HG03342 (cell line): ENCODE data around the gene CSMD2.

ENCODE experiments used
- ATAC-seq: cut with Tn5 transposase; IDR thresholded peaks from one replicate; pipeline ENCODE4 v1.9.1; 2021; ENCODE audit warnings: mild to moderate bottlenecking, moderate library complexity; ENCODE audit not compliant: unreplicated experiment

Gene CSMD2

GRCh38 chr1:34013136-34013535, 151.9 kb downstream of the CSMD2 start:
- ATAC-seq = no peak

GRCh38 chr1:34009340-34009985, 155.6 kb downstream of the CSMD2 start:
- ATAC-seq = no peak

GRCh38 chr1:34007760-34008159, 157.3 kb downstream of the CSMD2 start:
- ATAC-seq = no peak

GRCh38 chr1:34005309-34005708, 159.7 kb downstream of the CSMD2 start:
- ATAC-seq = no peak

- no peak for ATAC-seq
These were observed 162.2 kb downstream of the CSMD2 start for GRCh38 chr1:34002810-34003209.

GRCh38 chr1:33997127-33998036, 167.6 kb downstream of the CSMD2 start:
- ATAC-seq = no peak

GRCh38 chr1:33996281-33996680, 168.7 kb downstream of the CSMD2 start:
- no peak for ATAC-seq

- no peak for ATAC-seq
These were observed 171.7 kb downstream of the CSMD2 start for GRCh38 chr1:33993301-33993700.

GRCh38 chr1:33990281-33990680, 174.7 kb downstream of the CSMD2 start:
- no peak for ATAC-seq

- ATAC-seq = no peak
These were observed 176.9 kb downstream of the CSMD2 start for GRCh38 chr1:33988161-33988560.

GRCh38 chr1:33986390-33987095, 178.5 kb downstream of the CSMD2 start:
- no peak for ATAC-seq

- no peak for ATAC-seq
These were observed 179.4 kb downstream of the CSMD2 start for GRCh38 chr1:33985656-33986055.

- no peak for ATAC-seq
These were observed 180.0 kb downstream of the CSMD2 start for GRCh38 chr1:33984906-33985565.

- ATAC-seq = no peak
These were observed 182.6 kb downstream of the CSMD2 start for GRCh38 chr1:33982419-33982818.

GRCh38 chr1:33979341-33979740, 185.7 kb downstream of the CSMD2 start:
- ATAC-seq = no peak

GRCh38 chr1:33975961-33976360, 189.1 kb downstream of the CSMD2 start:
- ATAC-seq = no peak

- ATAC-seq = no peak
These were observed 191.1 kb downstream of the CSMD2 start for GRCh38 chr1:33973799-33974545.

GRCh38 chr1:33972676-33973395, 192.2 kb downstream of the CSMD2 start:
- ATAC-seq = no peak

GRCh38 chr1:33971913-33972312, 193.1 kb downstream of the CSMD2 start:
- no peak for ATAC-seq
